Neutrophil (primary cell): ENCODE data around the gene MAP1B.

ENCODE experiments used
- H3K27ac ChIP-seq: fragments of 200-600 bp; sonication (generic); 2 replicates; pipeline ENCODE4 v1.5.1; 2016; ENCODE audit warnings: mild to moderate bottlenecking, moderate library complexity
- H3K27me3 ChIP-seq: fragments of 200-600 bp; sonication (generic); 2 replicates; pipeline ENCODE4 v1.6.0; 2016; ENCODE audit warnings: mild to moderate bottlenecking
- H3K36me3 ChIP-seq: fragments of 200-600 bp; sonication (generic); 2 replicates; pipeline ENCODE4 v1.5.1; 2017
- H3K4me1 ChIP-seq, 2 experiments: fragments of 200-600 bp in 1 of 2; sonication (generic) in 1 of 2; 1 replicate in 1 of 2; 2 replicates in 1 of 2; pipeline versions ENCODE4 v1.5.1 to v1.6.1; 2013 to 2016; ENCODE audit warnings: low read depth in 1 of 2, low read length in 1 of 2, mild to moderate bottlenecking in 1 of 2, moderate library complexity in 1 of 2; ENCODE audit not compliant: control insufficient read depth in 1 of 2, insufficient read depth in 1 of 2
- H3K4me3 ChIP-seq, 2 experiments: fragments of 200-600 bp in 1 of 2; sonication (generic) in 1 of 2; 1 replicate in 1 of 2; 2 replicates in 1 of 2; pipeline ENCODE4 v1.5.1; 2013 to 2016; ENCODE audit warnings: low read depth in 1 of 2, low read length in 1 of 2, mild to moderate bottlenecking in 1 of 2, moderate library complexity in 1 of 2
- H3K9me3 ChIP-seq: fragments of 200-600 bp; sonication (generic); 2 replicates; pipeline ENCODE4 v1.5.1; 2016
- CTCF ChIP-seq: fragments of 200-600 bp; sonication (generic); IDR thresholded peaks from 2 replicates; pipeline ENCODE4 v1.5.1; 2016; ENCODE audit warnings: antibody characterized with exemption

The MAP1B gene

GRCh38 chr5:72244862-72245371, 137.6 kb downstream of the MAP1B start:
- no peak overlapping the region for H3K4me3 ChIP-seq
- peaks cover 9 to 10% of the 10 kb centered on the region in 2 experiments for H3K4me1 ChIP-seq
- no peak overlapping the region for H3K27ac ChIP-seq
- H3K36me3 ChIP-seq = no peaks in the 10 kb centered on the region
- no peaks in the 10 kb centered on the region for H3K9me3 ChIP-seq
- TF ChIP-seq CTCF = no peak
- no peaks in the 10 kb centered on the region for H3K27me3 ChIP-seq

GRCh38 chr5:72245546-72245945, 138.3 kb downstream of the MAP1B start:
- TF ChIP-seq CTCF = no peak
- no peaks in the 10 kb centered on the region for H3K9me3 ChIP-seq
- no peaks in the 10 kb centered on the region for H3K36me3 ChIP-seq
- no peak overlapping the region for H3K27ac ChIP-seq
- peaks cover 3 to 4% of the 10 kb centered on the region in 2 experiments for H3K4me1 ChIP-seq
- H3K27me3 ChIP-seq = no peaks in the 10 kb centered on the region
- no peak overlapping the region for H3K4me3 ChIP-seq

GRCh38 chr5:72245951-72246532, 138.8 kb downstream of the MAP1B start:
- no peaks in the 10 kb centered on the region for H3K4me1 ChIP-seq

GRCh38 chr5:72246954-72247442, 139.7 kb downstream of the MAP1B start:
- H3K27ac ChIP-seq = no peak overlapping the region
- H3K4me1 ChIP-seq = no peaks in the 10 kb centered on the region
- no peaks in the 10 kb centered on the region for H3K36me3 ChIP-seq

More at GRCh38 chr5:72245951-72246532, 138.8 kb downstream of the MAP1B start:
- TF ChIP-seq CTCF = no peak
- no peaks in the 10 kb centered on the region for H3K27me3 ChIP-seq
- no peak overlapping the region for H3K4me3 ChIP-seq
- H3K9me3 ChIP-seq = no peaks in the 10 kb centered on the region
- no peak overlapping the region for H3K27ac ChIP-seq
- H3K36me3 ChIP-seq = no peaks in the 10 kb centered on the region

GRCh38 chr5:72248410-72248981, 141.2 kb downstream of the MAP1B start:
- Histone ChIP-seq H3K27ac (no peak overlapping the region), H3K4me3 (no peak overlapping the region), H3K9me3 (no peaks in the 10 kb centered on the region), H3K4me1 (peaks cover 5 to 6% of the 10 kb centered on the region in 2 experiments), H3K36me3 (no peaks in the 10 kb centered on the region), H3K27me3 (no peaks in the 10 kb centered on the region)
- no peak for TF ChIP-seq CTCF

More at GRCh38 chr5:72246954-72247442, 139.7 kb downstream of the MAP1B start:
- Histone ChIP-seq H3K4me3 (no peak overlapping the region), H3K9me3 (no peaks in the 10 kb centered on the region), H3K27me3 (no peaks in the 10 kb centered on the region)
- TF ChIP-seq CTCF = no peak
